ENCODE measurements around the gene THBD. TPM values are rescaled to one million over a fixed set of nuclear protein-coding genes. Genes with fewer than 3 reads are reported as not detected.

THBD gene
- total and polyA plus RNA-seq, 9 of the 15 experiments (the other 6 are each of a cell fraction or from before 2014, with no cell fraction given), result 0.07 to 0.49 (median 0.33) TPM

DNA sequence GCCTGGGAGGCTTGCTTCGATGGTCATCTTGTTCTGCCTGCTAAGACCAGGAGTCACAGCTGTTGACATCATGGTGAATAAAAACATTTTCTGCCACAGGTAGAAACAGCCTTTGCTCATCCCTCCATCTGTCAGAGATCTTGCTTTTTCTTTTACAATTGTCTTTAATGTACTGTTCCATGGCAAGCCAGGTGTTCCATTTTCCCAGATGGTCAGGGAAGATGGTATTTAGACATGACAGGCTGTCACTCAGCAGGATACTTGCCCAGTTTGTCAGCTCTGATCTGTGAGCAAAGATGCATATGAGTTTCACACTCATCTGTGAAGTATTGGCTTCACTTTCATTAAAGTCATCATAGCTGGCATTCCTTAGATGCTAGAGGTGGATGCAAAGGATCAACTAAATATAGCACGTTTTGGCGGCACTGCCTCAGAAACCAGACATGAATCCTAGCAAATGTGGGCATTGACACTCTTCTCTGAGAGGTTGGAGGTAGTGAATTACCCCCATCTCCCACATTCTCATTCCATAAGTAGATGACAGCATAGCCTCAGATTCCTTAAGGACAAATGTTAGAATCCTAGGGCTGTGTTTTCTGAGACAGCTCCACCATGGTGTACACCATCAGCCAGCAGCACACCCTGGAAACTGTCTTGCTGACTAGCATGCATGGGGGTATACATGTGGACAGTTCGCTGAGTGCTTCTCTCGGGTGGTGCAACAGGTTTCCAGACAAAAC is 10.2 kb downstream of the THBD start (continued):
- TF ChIP-seq, protein P1, sequence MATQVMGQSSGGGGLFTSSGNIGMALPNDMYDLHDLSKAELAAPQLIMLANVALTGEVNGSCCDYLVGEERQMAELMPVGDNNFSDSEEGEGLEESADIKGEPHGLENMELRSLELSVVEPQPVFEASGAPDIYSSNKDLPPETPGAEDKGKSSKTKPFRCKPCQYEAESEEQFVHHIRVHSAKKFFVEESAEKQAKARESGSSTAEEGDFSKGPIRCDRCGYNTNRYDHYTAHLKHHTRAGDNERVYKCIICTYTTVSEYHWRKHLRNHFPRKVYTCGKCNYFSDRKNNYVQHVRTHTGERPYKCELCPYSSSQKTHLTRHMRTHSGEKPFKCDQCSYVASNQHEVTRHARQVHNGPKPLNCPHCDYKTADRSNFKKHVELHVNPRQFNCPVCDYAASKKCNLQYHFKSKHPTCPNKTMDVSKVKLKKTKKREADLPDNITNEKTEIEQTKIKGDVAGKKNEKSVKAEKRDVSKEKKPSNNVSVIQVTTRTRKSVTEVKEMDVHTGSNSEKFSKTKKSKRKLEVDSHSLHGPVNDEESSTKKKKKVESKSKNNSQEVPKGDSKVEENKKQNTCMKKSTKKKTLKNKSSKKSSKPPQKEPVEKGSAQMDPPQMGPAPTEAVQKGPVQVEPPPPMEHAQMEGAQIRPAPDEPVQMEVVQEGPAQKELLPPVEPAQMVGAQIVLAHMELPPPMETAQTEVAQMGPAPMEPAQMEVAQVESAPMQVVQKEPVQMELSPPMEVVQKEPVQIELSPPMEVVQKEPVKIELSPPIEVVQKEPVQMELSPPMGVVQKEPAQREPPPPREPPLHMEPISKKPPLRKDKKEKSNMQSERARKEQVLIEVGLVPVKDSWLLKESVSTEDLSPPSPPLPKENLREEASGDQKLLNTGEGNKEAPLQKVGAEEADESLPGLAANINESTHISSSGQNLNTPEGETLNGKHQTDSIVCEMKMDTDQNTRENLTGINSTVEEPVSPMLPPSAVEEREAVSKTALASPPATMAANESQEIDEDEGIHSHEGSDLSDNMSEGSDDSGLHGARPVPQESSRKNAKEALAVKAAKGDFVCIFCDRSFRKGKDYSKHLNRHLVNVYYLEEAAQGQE (IDR thresholded peaks at IDR 0.05; ENCODE audit: borderline replicate concordance), result no peak
- TF ChIP-seq, protein P1 (CRISPR knock-in tag; IDR thresholded peaks at IDR 0.05; ENCODE audit: low read depth), result no peak
- TF ChIP-seq, protein P2, sequence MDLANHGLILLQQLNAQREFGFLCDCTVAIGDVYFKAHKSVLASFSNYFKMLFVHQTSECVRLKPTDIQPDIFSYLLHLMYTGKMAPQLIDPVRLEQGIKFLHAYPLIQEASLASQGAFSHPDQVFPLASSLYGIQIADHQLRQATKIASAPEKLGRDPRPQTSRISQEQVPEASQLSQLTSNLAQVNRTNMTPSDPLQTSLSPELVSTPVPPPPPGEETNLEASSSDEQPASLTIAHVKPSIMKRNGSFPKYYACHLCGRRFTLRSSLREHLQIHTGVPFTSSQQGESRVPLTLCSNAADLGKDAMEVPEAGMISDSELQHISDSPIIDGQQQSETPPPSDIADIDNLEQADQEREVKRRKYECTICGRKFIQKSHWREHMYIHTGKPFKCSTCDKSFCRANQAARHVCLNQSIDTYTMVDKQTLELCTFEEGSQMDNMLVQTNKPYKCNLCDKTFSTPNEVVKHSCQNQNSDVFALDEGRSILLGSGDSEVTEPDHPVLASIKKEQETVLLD (IDR thresholded peaks at IDR 0.05), result no peak
- TF ChIP-seq KLF6 (CRISPR knock-in tag; IDR thresholded peaks at IDR 0.05; ENCODE audit: borderline replicate concordance) (no peak), HMG20B (CRISPR knock-in tag; IDR thresholded peaks at IDR 0.05) (no peak), MEF2D (tag; conservative IDR thresholded peaks at IDR 0.05; ENCODE audit: low read depth) (no peak), NBN (IDR thresholded peaks at IDR 0.05; ENCODE audit: low read depth) (no peak), ZNF668 (CRISPR knock-in tag; IDR thresholded peaks at IDR 0.05) (no peak), ARHGAP35 (IDR thresholded peaks at IDR 0.05; ENCODE audit: partially characterized antibody) (no peak), FOS (IDR thresholded peaks at IDR 0.05; ENCODE audit: extremely low read depth, insufficient read length) (no peak)
- TF ChIP-seq, protein P3, sequence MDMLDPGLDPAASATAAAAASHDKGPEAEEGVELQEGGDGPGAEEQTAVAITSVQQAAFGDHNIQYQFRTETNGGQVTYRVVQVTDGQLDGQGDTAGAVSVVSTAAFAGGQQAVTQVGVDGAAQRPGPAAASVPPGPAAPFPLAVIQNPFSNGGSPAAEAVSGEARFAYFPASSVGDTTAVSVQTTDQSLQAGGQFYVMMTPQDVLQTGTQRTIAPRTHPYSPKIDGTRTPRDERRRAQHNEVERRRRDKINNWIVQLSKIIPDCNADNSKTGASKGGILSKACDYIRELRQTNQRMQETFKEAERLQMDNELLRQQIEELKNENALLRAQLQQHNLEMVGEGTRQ (CRISPR knock-in tag; IDR thresholded peaks at IDR 0.05), result no peak
